PC-9 (cell line): ENCODE measurements around the gene PLIN5.

Experiments
- CTCF ChIP-seq: fragments of 200-600 bp; sonication (generic); conservative IDR thresholded peaks from 2 replicates; pipeline ENCODE4 v1.6.1; 2017; ENCODE audit warnings: mixed run types, antibody characterized with exemption, mild to moderate bottlenecking, moderate library complexity
- EZH2 ChIP-seq: fragments of 200-600 bp; sonication (generic); IDR thresholded peaks from 2 replicates; pipeline ENCODE4 v1.8.0; 2017; ENCODE audit warnings: antibody characterized with exemption, low read depth

DNA sequence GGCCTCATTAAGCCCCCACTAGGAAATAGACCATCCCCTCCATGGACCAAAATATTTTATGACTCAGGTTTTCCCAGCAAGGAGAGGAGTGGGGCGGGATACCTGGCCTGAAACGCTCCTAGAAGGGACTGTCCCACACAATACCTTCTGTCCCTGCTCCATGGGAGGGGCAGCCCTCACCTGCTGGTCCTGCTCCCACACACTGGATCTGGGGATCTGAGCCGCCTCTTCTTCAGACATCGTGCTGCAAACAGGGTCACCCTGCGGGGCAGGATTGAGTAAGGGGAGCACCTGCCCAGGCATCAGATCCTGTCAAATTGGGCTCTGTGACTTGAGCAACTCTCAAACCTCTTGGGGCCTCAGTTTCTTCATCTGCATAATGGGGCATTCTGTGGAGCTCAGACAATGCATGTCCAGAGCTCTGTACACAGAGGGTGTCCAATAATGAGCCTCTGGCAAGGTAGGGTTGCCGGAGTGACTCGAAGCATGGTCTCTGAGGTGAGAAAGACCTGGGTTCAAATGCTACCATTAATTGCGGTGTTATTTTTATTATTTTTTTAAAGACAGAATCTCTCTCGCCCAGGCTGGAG lies 1.1 kb downstream of the PLIN5 start:
- TF ChIP-seq CTCF (no peak), EZH2 (no peak)
